ENCODE data around the gene HMGB2. TPM values are rescaled to one million over a fixed set of nuclear protein-coding genes. Genes with fewer than 3 reads are reported as not detected.

The HMGB2 gene
- total RNA-seq, 1 experiment from 2014 or later: 183 TPM

DNA sequence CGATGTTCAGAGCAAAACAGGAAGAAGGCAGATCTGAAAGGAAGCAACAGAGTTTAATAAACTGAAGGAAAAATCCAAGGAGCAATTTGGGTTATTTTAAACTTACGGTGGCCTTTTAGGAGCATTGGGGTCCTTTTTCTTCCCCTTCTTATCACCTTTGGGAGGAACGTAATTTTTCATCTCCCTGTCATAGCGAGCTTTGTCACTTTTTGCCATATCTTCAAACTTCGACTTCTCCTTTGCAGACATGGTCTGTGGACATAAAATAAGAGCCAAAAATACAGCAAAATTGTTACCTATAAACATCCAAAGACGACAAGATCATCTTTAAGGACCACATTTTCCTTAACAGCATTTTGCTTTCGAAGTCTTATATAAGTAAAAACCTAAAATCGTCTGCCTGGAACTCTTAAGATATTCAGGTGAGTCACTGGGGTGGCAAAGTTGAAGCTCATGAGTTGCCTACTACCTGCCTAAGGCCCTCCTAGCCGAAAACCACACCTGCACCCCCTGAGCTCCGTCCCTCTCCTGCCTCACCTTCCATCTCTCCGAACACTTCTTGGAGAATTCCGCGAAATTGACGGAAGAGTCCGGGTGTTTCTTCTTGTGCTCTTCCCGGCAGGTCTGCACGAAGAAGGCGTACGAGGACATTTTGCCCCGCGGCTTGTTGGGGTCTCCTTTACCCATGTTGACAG is 1.0 kb downstream of the HMGB2 start:
- ChIA-PET POLR2A (interaction anchor here (0.7 to 3.1 kb wide), 2 partner anchors 37 to 649 kb away, joined by 3 to 19 read pairs; partner anchors contain the start of gene SAP30), CTCF (no interaction called here)
- ATAC-seq (no peak), DNase-seq (ENCODE audit: low read depth, low spot score) (no peak)
- H3K36me3 ChIP-seq (ENCODE audit: control insufficient read depth, insufficient read depth, low read length): peaks cover 12% of the 10 kb centered on the region
- H3K4me1 ChIP-seq (ENCODE audit: control insufficient read depth, insufficient read depth, low read length): peaks cover 11% of the 10 kb centered on the region; the same call in 1 of the 2 replicates
- intact Hi-C loops (cut with micrococcal nuclease; ENCODE audit: unreplicated experiment) (loop anchor here (5.0 kb wide), 1 partner anchor 34 kb away; no protein-coding TSS in a partner anchor), in situ Hi-C loops (cut with HindIII; ENCODE audit: low pct_unique_long_range_greater_than_20kb, low sequenced_read_pairs) (no loop called here)
- no peaks in the 10 kb centered on the region for H3K9me3 ChIP-seq (ENCODE audit: control insufficient read depth, insufficient read depth, low read depth, low read length)
- TF ChIP-seq POLR2AphosphoS5 (IDR thresholded peaks at IDR 0.05; ENCODE audit: low read depth, low read length) (0 out of 2 replicates have a peak, but pooled peaks have one; percentile 21), TCF7L2 (IDR thresholded peaks at IDR 0.05; ENCODE audit: low read depth, low read length) (no peak)
- H3K4me3 ChIP-seq (ENCODE audit: low read depth in 2 of 2, low read length in 2 of 2): peak overlapping the region; percentile 86 to 91
- no peaks in the 10 kb centered on the region for H3K27me3 ChIP-seq (ENCODE audit: control insufficient read depth, insufficient read depth, low read length)
- peak overlapping the region; percentile 91 for H3K27ac ChIP-seq (ENCODE audit: low read length)
- no TSS peak for BruUV-seq (replicated peaks)

DNA sequence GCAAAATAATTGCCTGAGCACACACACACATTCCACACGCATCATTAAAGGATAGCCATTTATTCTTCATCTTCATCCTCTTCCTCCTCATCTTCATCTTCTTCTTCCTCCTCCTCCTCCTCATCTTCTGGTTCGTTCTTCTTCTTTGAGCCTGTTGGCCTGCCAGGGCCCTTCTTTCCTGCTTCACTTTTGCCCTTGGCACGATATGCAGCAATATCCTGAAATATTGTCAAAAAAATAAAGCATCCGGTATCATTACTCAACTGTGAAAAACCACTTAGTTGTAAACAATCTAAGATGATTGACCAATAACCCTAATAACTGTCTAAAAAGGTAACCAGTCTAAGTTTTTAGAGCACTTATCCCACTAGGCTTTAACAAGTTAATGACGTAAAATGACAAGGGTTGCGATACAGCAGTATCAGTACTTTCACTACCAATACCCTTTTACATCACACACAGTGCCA is 2.1 kb downstream of the HMGB2 start:
- intact Hi-C loops (cut with micrococcal nuclease; ENCODE audit: unreplicated experiment): loop anchor here (5.0 kb wide), 1 partner anchor 35 kb away; no protein-coding TSS in a partner anchor
- Histone ChIP-seq H3K4me3 (ENCODE audit: low read depth in 2 of 2, low read length in 2 of 2) (peak overlapping the region; percentile 86 to 91), H3K27me3 (ENCODE audit: control insufficient read depth, insufficient read depth, low read length) (no peaks in the 10 kb centered on the region), H3K36me3 (ENCODE audit: control insufficient read depth, insufficient read depth, low read length) (peaks cover 12% of the 10 kb centered on the region), H3K27ac (ENCODE audit: low read length) (peak overlapping the region; percentile 91), H3K4me1 (ENCODE audit: control insufficient read depth, insufficient read depth, low read length) (peaks cover 11% of the 10 kb centered on the region; the same call in 1 of the 2 replicates), H3K9me3 (ENCODE audit: control insufficient read depth, insufficient read depth, low read depth, low read length) (no peaks in the 10 kb centered on the region)
- ChIA-PET POLR2A (no interaction called here), CTCF (no interaction called here)
- TF ChIP-seq TCF7L2 (IDR thresholded peaks at IDR 0.05; ENCODE audit: low read depth, low read length) (no peak), SIN3A (IDR thresholded peaks at IDR 0.05; ENCODE audit: borderline replicate concordance, insufficient read depth, low read depth, low read length) (no peak), POLR2AphosphoS5 (IDR thresholded peaks at IDR 0.05; ENCODE audit: low read depth, low read length) (no peak)
- TF ChIP-seq, protein P1, sequence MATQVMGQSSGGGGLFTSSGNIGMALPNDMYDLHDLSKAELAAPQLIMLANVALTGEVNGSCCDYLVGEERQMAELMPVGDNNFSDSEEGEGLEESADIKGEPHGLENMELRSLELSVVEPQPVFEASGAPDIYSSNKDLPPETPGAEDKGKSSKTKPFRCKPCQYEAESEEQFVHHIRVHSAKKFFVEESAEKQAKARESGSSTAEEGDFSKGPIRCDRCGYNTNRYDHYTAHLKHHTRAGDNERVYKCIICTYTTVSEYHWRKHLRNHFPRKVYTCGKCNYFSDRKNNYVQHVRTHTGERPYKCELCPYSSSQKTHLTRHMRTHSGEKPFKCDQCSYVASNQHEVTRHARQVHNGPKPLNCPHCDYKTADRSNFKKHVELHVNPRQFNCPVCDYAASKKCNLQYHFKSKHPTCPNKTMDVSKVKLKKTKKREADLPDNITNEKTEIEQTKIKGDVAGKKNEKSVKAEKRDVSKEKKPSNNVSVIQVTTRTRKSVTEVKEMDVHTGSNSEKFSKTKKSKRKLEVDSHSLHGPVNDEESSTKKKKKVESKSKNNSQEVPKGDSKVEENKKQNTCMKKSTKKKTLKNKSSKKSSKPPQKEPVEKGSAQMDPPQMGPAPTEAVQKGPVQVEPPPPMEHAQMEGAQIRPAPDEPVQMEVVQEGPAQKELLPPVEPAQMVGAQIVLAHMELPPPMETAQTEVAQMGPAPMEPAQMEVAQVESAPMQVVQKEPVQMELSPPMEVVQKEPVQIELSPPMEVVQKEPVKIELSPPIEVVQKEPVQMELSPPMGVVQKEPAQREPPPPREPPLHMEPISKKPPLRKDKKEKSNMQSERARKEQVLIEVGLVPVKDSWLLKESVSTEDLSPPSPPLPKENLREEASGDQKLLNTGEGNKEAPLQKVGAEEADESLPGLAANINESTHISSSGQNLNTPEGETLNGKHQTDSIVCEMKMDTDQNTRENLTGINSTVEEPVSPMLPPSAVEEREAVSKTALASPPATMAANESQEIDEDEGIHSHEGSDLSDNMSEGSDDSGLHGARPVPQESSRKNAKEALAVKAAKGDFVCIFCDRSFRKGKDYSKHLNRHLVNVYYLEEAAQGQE (IDR thresholded peaks at IDR 0.05; ENCODE audit: insufficient read depth in 1 of 2, low read depth in 2 of 2, low read length in 1 of 2): no peak
- TF ChIP-seq, protein P2, sequence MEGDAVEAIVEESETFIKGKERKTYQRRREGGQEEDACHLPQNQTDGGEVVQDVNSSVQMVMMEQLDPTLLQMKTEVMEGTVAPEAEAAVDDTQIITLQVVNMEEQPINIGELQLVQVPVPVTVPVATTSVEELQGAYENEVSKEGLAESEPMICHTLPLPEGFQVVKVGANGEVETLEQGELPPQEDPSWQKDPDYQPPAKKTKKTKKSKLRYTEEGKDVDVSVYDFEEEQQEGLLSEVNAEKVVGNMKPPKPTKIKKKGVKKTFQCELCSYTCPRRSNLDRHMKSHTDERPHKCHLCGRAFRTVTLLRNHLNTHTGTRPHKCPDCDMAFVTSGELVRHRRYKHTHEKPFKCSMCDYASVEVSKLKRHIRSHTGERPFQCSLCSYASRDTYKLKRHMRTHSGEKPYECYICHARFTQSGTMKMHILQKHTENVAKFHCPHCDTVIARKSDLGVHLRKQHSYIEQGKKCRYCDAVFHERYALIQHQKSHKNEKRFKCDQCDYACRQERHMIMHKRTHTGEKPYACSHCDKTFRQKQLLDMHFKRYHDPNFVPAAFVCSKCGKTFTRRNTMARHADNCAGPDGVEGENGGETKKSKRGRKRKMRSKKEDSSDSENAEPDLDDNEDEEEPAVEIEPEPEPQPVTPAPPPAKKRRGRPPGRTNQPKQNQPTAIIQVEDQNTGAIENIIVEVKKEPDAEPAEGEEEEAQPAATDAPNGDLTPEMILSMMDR (IDR thresholded peaks at IDR 0.05): no peak
- no TSS peak for BruUV-seq (replicated peaks)
- DNase-seq (ENCODE audit: low read depth, low spot score) (no peak), ATAC-seq (no peak)
- in situ Hi-C loops (cut with HindIII; ENCODE audit: low pct_unique_long_range_greater_than_20kb, low sequenced_read_pairs): no loop called here

Data from Panc1 (cell line).